ENCODE measurements around the gene RPIA.
"Not testable (repeated sequence)": the region's sequence is repeated elsewhere in the genome, so short reads cannot be mapped to it uniquely, and the experiment has no call there.

Gene RPIA

DNA sequence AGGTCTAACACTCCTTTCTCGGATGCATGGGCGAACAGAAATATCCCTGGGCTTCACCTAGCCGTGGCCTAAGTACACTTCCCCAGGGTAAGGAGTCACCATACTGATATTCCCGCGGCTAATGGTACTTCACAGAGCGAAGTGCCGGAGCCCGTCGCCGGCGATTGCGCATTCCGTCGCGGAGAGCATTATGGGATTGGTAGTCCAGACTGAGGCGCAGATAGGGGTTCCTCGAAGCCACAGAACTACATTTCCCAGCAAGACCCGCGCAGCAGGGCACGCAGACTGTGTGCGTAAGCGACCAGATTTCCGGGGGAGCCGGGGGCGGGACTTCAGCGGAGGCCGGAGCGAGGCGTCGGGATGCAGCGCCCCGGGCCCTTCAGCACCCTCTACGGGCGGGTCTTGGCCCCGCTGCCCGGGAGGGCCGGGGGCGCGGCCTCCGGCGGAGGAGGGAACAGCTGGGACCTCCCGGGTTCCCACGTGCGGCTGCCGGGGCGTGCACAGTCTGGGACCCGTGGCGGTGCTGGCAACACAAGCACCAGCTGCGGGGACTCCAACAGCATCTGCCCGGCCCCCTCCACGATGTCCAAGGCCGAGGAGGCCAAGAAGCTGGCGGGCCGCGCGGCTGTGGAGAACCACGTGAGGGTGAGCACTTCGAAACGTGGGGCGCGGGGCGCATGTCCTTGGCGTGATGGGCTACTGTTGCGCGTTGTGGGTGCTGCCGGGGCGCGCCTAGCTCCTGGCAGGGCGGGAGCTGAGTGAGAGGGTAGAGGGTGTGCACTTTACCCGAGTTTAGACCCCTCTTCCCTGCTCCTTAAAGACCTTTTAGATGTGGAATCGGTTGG is at the start of gene RPIA:
TSS of gene RPIA (plus strand) at position 335 of the 845 bp plus-strand sequence. CDS start at position 361, 26 bp downstream.
- peak; percentile 95 to 99 for DNase-seq (ENCODE audit: low read depth in 2 of 2, low spot score in 1 of 2)

DNA sequence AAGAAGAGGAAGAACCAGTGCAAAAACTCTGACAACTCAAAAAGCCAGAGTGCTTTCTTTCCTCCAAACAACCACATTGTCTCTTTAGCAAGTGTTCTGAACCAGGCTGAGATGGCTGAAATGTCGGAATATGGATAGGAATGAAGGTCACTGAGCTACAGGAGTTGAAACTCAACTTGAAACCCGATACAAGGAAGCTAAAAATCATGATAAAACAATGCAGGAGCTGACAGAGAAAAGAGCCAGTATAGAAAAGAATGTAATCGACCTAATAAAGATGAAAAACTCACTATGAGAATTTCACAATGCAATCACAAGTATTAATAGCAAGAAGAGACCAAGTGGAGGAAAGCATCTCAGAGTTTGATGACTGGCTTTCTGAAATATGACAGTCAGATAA is 49.2 kb upstream of the RPIA start:
- DNase-seq (ENCODE audit: low read depth in 2 of 2, low spot score in 1 of 2) = no peak

DNA sequence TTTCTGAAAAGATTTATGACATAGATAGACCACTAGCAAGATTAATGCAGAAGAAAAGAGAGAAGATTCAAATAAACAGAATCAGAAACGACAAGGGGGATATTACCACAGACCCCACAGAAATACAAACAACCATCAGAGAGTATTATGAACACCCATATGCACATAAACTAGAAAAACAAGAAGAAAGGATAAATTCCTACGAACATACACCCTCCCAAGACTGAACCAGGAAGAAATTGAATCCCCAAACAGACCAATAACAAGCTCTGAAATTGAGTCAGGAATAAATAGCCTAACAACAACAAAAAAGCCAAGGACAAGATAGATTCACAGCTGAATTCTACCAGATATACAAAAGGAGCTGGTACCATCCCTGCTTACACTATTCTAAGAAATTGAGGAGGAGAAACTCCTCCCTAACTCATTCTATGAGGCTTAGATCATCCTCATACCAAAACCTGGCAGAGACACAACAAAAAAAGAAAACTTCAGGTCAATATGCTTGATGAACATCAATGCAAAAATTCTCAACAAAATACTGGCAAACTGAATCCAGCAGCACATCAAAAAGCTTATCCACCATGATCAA is 46.1 kb upstream of the RPIA start:
- not testable (repeated sequence) for DNase-seq (ENCODE audit: low read depth in 2 of 2, low spot score in 1 of 2)

DNA sequence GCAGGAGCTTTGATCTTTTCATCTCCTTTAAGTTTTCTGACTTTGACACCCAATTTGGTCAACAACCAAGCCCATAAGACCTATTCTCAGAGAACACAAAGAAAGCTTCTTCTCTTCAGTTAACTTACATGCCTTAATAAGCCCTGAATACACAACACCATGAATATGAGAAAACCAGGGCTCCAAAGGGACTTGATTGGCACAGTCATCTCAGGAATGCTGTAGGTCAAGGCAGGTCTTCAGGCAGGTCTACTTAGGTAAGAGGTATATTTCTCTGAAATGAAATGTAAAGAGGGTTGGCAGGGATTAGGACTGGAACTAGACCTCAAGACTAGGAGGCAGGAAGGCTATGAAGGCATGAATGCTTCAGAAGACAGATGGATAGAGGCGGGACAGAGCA is 39.8 kb upstream of the RPIA start:
- no peak for DNase-seq (ENCODE audit: low read depth in 2 of 2, low spot score in 1 of 2)

DNA sequence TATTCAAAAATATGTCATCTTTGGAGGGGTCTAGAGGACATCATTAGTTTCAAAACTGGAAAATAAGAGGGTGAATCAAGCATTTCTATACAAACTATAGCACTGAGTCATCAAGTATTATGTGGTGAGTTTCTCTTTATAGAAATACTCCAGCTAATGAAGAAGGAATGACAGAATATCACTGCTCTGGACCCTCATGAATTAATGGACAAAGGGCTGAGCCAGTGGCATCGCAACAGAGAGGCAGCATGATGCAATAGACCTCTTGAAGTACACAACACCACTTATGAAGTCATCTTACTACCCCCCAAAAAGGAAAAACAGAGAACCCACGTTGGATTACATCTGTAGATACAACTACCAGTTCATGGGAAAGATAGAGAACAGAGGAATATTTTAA is 36.8 kb upstream of the RPIA start:
- no peak for DNase-seq (ENCODE audit: low read depth in 2 of 2, low spot score in 1 of 2)

DNA sequence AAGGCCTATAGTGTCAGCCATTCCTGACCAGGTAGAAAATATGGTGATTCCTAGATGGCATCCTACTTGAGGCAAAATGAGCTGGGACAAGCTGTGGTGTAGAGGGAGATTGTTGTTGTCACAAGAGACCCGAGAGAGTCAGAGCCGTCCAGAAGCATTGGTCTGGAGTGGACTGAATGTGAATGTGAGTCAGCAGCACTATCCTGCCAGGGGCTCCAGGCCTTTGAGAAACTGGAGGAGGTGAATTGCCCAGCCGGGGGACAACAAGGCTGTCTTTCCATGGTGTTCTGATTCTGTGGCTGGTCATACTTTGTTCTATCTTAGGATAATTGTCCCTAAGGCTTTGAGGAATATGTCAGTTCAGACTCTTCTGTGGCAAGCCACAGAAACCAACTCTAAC is 34.8 kb upstream of the RPIA start:
- no peak for DNase-seq (ENCODE audit: low read depth in 2 of 2, low spot score in 1 of 2)

DNA sequence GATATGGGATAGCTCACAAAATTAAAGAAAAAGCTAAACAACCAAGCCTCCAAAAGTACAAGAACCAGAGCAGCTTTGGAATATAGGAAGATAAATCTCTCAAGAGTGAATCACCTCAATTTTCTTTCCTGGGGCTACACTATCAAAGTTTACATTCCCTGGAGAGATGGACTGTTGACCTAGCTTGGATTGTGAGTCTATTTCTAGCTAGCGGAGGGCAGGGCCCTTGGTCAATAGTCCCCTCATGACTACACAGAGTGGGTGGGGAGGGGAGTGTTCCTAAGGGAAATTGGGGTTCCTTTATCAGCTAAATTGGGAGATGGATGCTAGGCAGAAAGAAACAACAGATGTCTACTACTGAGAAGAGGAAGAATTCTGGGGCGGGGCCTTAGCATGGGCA is 34.3 kb upstream of the RPIA start:
- no peak for DNase-seq (ENCODE audit: low read depth in 2 of 2, low spot score in 1 of 2)

DNA sequence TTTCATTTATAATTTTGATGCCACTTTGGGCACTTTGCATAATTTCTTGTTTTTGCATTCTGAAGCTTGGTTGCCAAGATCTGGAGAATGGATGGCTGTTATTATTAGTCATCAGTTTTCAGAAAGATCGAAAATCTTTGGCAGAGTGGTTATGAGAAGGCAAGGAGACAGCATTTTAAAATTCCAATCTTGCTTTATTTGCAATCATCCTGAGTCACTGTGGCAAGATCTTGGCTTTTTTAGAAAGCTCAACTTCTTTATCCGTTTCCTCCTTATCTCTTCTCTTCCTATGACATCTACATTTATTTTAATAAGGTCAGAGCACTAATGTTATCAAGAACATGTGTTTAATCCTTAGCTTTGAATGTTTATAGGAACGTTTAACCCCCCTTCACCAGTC is 33.1 kb upstream of the RPIA start:
- no peak for DNase-seq (ENCODE audit: low read depth in 2 of 2, low spot score in 1 of 2)

DNA sequence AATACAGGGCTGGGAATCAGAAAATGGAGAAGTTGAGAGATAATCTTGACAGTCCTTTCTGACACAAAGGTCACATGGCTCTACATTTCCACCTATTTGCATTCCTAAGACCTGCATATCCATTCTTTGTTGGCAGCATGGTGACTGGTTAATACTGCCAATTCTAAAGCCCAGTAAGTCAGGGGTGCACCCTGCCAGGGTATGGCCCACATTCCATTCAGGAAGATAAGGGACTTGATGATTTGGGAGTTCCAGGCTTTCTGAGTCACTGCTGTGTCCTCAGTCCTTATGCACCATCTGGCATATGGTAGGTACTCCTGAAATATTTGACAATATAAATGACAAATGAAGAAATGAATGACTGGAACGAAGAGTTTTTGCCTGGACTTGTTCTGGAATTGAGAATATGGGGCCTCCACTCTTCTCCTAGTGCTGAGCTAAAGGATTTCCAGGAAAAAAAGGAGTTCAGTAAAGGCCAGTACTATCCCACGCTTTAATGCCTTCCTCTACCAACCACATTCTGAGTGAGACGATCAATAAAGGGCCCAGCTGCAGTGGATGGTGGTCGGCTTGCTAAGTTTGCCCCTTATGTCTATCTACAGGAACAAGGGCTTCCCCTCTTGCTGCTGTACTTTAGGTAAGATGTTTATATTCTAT is 32.5 kb upstream of the RPIA start:
- DNase-seq (ENCODE audit: low read depth in 2 of 2, low spot score in 1 of 2) = no peak

DNA sequence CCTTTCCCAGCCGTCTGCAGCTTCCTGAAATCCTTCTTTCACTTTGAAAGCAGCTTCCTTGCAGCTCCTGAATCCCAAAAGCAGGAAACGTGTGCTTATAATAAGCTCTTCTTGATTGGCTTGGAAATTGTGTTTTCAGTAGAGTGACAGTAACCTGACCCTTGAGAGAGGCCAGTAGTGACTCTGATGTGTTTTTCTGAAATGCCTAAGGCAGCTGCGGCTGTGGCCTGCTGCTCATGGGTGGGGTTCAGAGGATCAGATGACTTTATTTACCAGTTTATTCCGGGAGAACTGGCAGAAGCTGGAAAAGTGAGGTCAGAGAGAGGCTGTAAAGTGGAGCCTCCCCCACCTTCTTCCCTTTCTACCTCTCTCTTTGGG is 31.9 kb upstream of the RPIA start:
- DNase-seq (ENCODE audit: low read depth in 2 of 2, low spot score in 1 of 2) = no peak

DNA sequence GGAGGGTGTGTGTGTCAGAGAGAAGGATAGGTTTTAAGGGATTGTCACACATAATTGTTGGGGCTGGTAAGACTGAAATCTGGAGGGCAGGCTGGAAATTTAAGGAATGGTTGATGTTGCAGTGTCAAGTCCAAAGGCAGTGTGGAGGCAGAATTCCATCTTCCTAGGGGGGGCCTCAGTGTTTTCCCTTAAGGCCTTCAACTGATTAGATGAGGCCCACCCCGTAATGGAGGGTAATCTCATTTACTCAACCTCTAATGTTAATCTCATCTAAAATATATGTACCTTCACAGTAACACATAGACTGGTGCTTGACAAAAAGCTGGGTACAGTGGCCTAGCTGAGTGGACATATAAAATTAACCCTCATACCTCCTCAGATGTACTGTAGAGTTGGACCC is 30.9 kb upstream of the RPIA start:
- DNase-seq (ENCODE audit: low read depth in 2 of 2, low spot score in 1 of 2) = no peak

DNA sequence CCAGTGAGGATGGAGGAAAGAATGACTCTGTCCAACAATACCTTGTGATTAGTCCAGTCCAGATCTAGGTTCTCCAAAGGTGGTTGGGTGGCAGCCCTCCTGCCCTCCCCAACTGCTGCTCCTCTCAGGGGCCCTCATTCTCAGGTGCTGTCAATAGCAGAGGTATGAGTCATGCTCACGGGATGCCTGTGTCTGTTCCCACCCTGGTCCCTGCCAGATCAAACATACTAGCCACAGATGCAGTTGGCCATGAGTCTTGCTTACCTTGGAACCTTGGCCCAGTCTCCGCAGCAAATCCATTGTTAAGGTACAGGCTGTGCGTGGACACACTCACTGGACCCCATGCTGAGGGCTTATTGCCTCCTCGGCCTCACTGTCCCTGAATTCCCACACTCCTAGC is 24.9 kb upstream of the RPIA start:
- no peak for DNase-seq (ENCODE audit: low read depth in 2 of 2, low spot score in 1 of 2)

DNA sequence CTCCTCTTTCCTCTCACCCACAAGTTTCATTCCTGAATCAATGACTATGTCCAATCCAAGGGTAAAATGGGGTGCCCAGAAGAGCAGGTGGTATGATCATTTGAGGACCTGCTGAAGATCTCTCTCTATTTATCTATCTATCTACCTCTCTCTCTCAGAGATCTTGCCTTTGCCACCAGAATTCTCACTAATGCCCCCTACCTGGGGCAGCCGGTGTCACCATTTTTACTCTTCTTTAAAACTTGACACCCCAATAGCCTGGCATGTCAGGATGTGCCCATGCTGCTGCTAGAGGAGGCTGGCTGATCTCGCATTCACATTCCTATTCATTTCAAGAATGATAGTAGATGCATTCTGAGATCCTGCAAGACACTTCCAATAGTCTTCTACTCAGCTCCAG is 24.3 kb upstream of the RPIA start:
- no peak for DNase-seq (ENCODE audit: low read depth in 2 of 2, low spot score in 1 of 2)

DNA sequence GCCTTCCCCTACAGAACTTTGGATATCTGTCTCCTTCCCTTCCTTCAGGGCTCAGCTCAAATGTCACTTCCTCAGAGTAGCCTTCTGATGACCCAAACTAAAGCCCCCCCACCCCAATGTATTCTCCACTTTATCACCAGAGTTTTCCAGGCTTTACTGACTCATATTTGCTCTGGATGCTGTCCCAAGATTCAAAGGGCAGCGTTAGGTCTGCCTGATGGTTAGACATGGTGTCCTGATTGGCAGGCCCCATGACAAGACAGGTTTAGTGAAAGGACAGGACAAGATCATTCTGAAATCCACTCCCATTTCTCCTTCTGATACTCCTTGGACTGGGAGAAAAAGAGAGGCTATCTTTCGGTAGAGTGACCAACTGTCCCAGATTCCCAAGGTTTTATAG is 22.6 kb upstream of the RPIA start:
- DNase-seq (ENCODE audit: low read depth in 2 of 2, low spot score in 1 of 2) = no peak

DNA sequence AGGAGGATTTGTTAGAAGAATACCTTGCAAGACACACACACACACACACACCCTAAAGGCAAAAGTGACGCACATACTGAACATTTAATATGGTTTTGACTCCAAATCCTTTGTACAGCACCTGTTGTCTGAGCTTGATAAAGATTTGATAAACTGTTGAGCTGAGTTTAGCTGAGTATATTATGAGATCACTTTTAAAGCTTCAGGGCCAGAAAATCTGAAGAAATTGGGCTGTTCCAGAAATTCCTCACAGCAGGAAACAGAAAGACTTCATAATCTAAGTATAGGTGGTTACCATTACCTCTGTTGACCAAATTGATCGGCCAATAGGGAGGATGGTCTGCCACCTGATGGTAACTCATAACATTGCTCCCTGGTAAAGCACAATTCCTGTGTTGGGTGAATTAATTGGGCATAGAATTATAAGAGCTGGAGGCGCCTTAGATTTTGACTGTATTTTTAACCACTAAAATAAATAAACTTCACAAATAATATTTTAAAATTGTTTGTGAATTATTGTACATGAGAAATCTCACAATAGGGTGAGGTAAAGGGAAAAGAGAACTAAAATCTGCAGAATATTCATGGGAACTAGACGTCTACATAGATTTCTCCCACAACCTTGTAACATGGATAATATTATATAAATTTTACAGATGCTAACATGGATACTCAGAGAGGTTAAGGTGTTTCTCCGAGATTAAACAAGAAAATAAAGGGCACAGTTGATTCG is 21.8 kb upstream of the RPIA start:
- no peak for DNase-seq (ENCODE audit: low read depth in 2 of 2, low spot score in 1 of 2)

DNA sequence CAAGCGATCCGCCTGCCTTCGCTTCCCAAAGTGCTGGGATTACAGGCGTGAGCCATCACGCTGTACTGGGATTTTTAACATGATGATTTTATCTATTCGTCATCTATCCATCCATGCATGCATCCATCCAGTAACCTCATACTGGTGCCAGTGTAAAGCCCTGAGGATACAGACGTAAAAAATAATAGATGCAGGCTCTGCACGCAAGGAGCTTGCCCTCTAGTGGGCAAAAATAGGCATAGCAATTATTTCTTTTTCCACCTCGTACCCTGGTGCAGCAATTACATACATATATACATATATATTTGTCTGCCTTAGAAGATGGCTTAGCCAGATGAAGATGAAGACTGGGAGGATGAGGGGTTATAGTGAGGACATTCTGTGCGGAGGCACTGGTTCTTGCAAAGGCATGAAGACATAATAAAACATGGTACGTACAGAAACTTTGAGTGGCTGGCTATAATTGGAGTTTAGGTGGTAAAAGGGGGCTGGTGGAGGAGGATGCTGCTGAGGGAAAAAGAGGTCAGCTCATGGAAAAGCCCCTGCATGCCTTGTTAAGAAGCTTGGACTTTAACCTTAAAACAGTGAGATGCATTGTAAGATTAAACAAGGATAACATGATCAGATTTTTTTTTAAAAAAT is 19.6 kb upstream of the RPIA start:
- no peak for DNase-seq (ENCODE audit: low read depth in 2 of 2, low spot score in 1 of 2)

DNA sequence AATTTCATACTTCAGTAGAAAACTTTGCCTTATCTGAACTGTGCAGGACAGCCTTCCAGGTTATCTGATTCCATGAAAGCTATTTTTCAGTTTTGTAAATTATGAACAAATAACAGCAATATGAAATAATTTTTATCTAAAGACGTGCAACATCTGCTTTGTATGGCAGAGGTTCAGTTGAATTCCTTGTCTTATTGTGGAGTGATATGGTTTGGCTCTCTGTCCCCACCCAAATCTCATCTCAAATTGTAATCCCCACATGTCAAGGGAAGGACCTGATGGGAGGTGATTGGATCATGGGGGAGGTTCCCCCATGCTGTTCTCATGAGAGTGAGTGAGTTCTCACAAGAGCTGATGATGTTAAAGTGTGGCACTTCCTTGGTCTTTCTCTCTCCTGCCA is 18.1 kb upstream of the RPIA start:
- DNase-seq (ENCODE audit: low read depth in 2 of 2, low spot score in 1 of 2) = no peak

DNA sequence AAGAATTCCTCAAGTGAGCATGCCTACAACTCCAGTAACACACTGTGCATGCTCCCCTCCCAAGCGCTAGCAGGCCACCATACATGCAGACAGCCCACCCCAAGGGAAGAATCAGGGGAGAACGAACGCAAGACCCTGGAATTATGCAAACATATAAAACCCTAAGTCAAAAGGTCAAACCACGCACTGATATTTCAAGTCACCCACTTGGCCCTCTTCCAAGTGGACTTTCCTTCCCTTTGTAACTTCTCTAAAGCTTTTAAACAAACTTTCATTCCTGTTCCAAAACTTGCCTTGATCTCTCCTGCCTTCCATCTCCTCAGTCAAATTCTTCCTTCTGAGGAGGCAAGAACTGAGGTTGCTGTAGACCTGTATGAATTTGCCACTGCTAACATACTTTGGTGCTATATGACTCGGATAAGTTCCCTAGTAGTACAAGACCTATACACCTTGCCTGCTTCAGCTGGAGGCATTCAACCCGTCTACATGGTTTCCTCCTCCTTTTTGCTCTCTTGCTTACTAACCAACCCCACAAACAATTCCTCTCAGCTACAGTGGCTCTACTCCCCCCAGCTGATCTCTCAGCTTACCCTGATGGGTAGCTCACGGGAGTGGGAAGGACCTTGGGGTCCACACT is 11.1 kb upstream of the RPIA start:
- no peak for DNase-seq (ENCODE audit: low read depth in 2 of 2, low spot score in 1 of 2)

DNA sequence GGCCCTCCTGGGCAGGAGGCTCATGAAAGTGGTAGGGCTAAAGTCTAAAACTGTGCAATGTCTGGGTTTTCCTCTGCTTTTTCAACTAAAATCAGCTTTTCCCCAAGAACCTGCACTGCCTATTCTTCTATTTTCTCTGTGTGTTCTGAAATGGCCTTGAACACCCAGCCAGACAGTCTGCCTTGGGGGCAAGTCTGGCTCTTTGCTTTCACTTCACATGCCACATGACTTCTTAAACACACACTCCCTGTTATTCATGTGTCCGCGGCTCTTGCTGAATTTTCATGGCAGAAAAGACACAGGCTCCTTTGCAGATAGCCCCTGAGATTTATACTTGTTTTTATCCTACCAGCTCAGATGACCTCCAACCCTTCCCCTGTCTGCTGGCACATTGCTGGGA is 10.6 kb upstream of the RPIA start:
- DNase-seq (ENCODE audit: low read depth in 2 of 2, low spot score in 1 of 2) = no peak

DNA sequence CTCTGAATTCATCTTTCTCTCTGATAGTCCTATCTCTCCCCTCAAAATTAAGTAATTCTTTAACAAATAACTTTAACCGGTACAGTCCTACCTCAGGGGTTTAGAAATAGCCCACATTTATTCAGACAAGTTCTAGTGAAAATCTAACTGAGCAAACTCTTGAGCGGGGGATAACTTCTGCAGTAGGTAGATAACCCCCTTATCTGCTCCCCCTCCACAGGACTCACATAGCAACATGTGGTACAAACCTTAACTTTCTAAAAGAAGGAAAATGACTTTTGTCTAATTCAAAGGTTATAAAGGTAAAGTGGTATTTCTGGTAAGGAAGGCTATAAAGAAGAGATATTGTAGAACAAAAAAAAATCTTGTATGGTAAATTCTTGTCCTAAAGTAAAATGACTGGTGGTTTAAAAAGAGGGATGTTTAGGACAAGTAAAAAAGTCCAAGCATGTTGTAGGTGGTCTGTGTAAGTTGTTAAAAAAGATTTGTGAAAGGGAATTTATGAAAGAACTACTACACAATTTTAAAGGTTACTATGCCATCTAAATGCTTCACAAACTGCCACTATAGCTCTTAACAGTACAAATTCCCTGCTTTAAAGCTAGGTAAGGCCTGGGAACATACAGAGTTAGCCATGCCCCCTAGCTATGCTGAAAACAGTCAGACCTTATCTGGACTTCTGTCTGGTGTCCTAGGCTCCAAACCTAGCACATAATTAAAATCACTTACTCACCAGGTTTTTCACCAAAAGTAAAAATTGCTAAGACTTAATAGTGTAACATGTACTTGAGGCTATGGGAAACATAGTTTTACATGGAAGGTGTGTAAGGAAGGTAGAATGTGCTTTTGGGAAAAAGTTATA is 8.1 kb upstream of the RPIA start:
- no peak for DNase-seq (ENCODE audit: low read depth in 2 of 2, low spot score in 1 of 2)
